HEK293 (cell line): ENCODE results near the gene NMS.

Experiments
- ZBTB1 ChIP-seq: fragments of 450-650 bp; formaldehyde crosslinking; IDR thresholded peaks from 2 replicates; pipeline ENCODE4 v1.5.1; 2016; ENCODE audit warnings: missing biosample characterization, missing genetic modification characterization
- ZNF24 ChIP-seq: fragments of 450-650 bp; formaldehyde crosslinking; IDR thresholded peaks from 2 replicates; pipeline ENCODE4 v1.5.1; 2016; ENCODE audit warnings: missing biosample characterization, missing genetic modification characterization

DNA sequence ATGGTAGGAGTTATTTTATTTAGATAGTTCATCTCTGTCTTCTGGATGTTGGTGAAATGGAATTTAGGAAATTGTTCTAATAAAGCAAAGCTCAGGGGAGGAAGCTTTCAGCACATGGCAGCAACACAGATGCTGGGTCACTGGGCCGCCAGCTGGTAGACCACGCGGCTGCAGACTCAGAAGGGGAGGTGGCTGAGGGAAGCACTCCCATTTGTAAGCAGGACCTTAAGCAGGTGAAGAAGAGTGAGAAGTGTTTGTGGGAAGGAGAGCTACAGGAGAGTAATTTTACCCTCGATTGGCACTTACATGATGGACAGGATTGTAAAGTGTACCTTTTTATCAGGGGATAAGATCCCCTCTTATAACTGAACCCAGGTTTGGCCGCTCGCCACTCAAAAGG, 24.4 kb downstream of the NMS start:
- TF ChIP-seq ZNF24 (tag by site-specific recombination), result no peak
- TF ChIP-seq ZBTB1 (tag by site-specific recombination), result no peak
